Activated naive CD4-positive, alpha-beta T cell treated with Interleukin-2 at 50 U/mL for 16 hours (primary cell): ENCODE measurements around the gene BCL11B.

Experiments used
- DNase-seq: peaks from one replicate; pipeline ENCODE4 v3.0.0-alpha.2; 2020

BCL11B gene

GRCh38 chr14:99216191-99216590 is 55.8 kb downstream of the BCL11B start:
- no peak for DNase-seq

- no peak for DNase-seq
Measured at GRCh38 chr14:99215277-99215676, 56.7 kb downstream of the BCL11B start.

- no peak for DNase-seq
Measured at GRCh38 chr14:99214701-99215100, 57.3 kb downstream of the BCL11B start.

- DNase-seq: peak; percentile 40
Measured at GRCh38 chr14:99213527-99213971, 58.4 kb downstream of the BCL11B start.

GRCh38 chr14:99213101-99213500 is 58.9 kb downstream of the BCL11B start:
- peak; percentile 55 for DNase-seq

- DNase-seq: no peak
Measured at GRCh38 chr14:99212646-99213045, 59.4 kb downstream of the BCL11B start.

GRCh38 chr14:99212199-99212598 is 59.8 kb downstream of the BCL11B start:
- no peak for DNase-seq

- DNase-seq: no peak
Measured at GRCh38 chr14:99211410-99211809, 60.6 kb downstream of the BCL11B start.

GRCh38 chr14:99210333-99210732 is 61.7 kb downstream of the BCL11B start:
- DNase-seq: no peak

- DNase-seq: no peak
Measured at GRCh38 chr14:99209409-99209808, 62.6 kb downstream of the BCL11B start.

- no peak for DNase-seq
Measured at GRCh38 chr14:99208318-99208717, 63.7 kb downstream of the BCL11B start.

- DNase-seq: no peak
Measured at GRCh38 chr14:99207456-99207855, 64.5 kb downstream of the BCL11B start.

GRCh38 chr14:99206090-99206489 is 65.9 kb downstream of the BCL11B start:
- no peak for DNase-seq

GRCh38 chr14:99205086-99205688 is 66.8 kb downstream of the BCL11B start:
- no peak for DNase-seq

- no peak for DNase-seq
Measured at GRCh38 chr14:99203801-99204200, 68.2 kb downstream of the BCL11B start.

- no peak for DNase-seq
Measured at GRCh38 chr14:99203080-99203479, 68.9 kb downstream of the BCL11B start.

GRCh38 chr14:99202516-99202915 is 69.5 kb downstream of the BCL11B start:
- DNase-seq: no peak

GRCh38 chr14:99201351-99202073 is 70.5 kb downstream of the BCL11B start:
- DNase-seq: no peak

GRCh38 chr14:99200654-99201005 is 71.4 kb downstream of the BCL11B start:
- DNase-seq: no peak

GRCh38 chr14:99199846-99200653 is 71.9 kb downstream of the BCL11B start:
- no peak for DNase-seq

GRCh38 chr14:99198746-99199502 is 73.1 kb downstream of the BCL11B start:
- DNase-seq: no peak

- DNase-seq: no peak
Measured at GRCh38 chr14:99196310-99196650, 75.7 kb downstream of the BCL11B start.

- DNase-seq: no peak
Measured at GRCh38 chr14:99195602-99196309, 76.2 kb downstream of the BCL11B start.
